Measurements from ENCODE around the gene AGBL3. TPM values are rescaled to one million over a fixed set of nuclear protein-coding genes. Genes with fewer than 3 reads are reported as not detected.

The AGBL3 gene
- total and polyA plus RNA-seq, 7 donors = 0.23 to 3.1 (median 0.95) TPM

- DNase-seq = no peak
- H3K4me1 ChIP-seq = peaks cover 0 to 21% (median 6%) of the 10 kb centered on the region in 4 donors
- no peak for TF ChIP-seq EP300 (IDR thresholded peaks at IDR 0.05)
- TF ChIP-seq POLR2A (IDR thresholded peaks at IDR 0.05) = no peak
- no peak for TF ChIP-seq CTCF (IDR thresholded peaks at IDR 0.05)
- TF ChIP-seq POLR2AphosphoS5 (IDR thresholded peaks at IDR 0.05) = no peak
- H3K27me3 ChIP-seq = no peaks in the 10 kb centered on the region
- H3K36me3 ChIP-seq = peaks cover 0 to 16% (median 0%) of the 10 kb centered on the region in 4 donors
- intact Hi-C loops (cut with DNase I) = no loop called here
- H3K9me3 ChIP-seq = no peaks in the 10 kb centered on the region
- H3K27ac ChIP-seq = peak overlapping the region in 3 of 4 donors; percentile 1 to 10 (median 9)
- WGBS, 2 donors = 72 to 84% methylated on average over 6 of the region's 6 CpGs
- H3K4me3 ChIP-seq = no peak overlapping the region
Measured at GRCh38 chr7:134992626-134993179, 6.4 kb downstream of the AGBL3 start.

GRCh38 chr7:134993877-134994456, 7.7 kb downstream of the AGBL3 start:
- Histone ChIP-seq H3K27me3 (no peaks in the 10 kb centered on the region), H3K9me3 (no peaks in the 10 kb centered on the region), H3K4me1 (peaks cover 0 to 16% (median 4%) of the 10 kb centered on the region in 4 donors), H3K27ac (no peak overlapping the region), H3K4me3 (no peak overlapping the region), H3K36me3 (peaks cover 0 to 16% (median 0%) of the 10 kb centered on the region in 4 donors)
- intact Hi-C loops (cut with DNase I) = no loop called here
- TF ChIP-seq POLR2AphosphoS5 (IDR thresholded peaks at IDR 0.05) (no peak), CTCF (IDR thresholded peaks at IDR 0.05) (no peak), POLR2A (IDR thresholded peaks at IDR 0.05) (no peak)
- WGBS, 2 donors = 89 to 91% methylated on average over 2 of the region's 2 CpGs
- no peak for DNase-seq

GRCh38 chr7:134995239-134996096, 9.2 kb downstream of the AGBL3 start:
- DNase-seq = no peak
- H3K27ac ChIP-seq = peak overlapping the region in 3 of 4 donors; percentile 15 to 38 (median 32)
- no peaks in the 10 kb centered on the region for H3K27me3 ChIP-seq
- WGBS, 2 donors = 64 to 69% methylated on average over 6 of the region's 6 CpGs
- H3K36me3 ChIP-seq = peaks cover 0 to 16% (median 0%) of the 10 kb centered on the region in 4 donors
- intact Hi-C loops (cut with DNase I) = no loop called here
- TF ChIP-seq POLR2AphosphoS5 (IDR thresholded peaks at IDR 0.05) (no peak), CTCF (IDR thresholded peaks at IDR 0.05) (no peak)
- no peak overlapping the region for H3K4me3 ChIP-seq
- H3K4me1 ChIP-seq = peaks cover 0 to 16% (median 4%) of the 10 kb centered on the region in 4 donors
- no peaks in the 10 kb centered on the region for H3K9me3 ChIP-seq

- no peak overlapping the region for H3K4me3 ChIP-seq
- intact Hi-C loops (cut with DNase I) = no loop called here
- H3K27me3 ChIP-seq = no peaks in the 10 kb centered on the region
- TF ChIP-seq POLR2A (IDR thresholded peaks at IDR 0.05) = no peak
- peak in 1 of 4 donors; percentile 7 for TF ChIP-seq POLR2AphosphoS5 (IDR thresholded peaks at IDR 0.05)
- TF ChIP-seq EP300 (IDR thresholded peaks at IDR 0.05) = no peak
- TF ChIP-seq CTCF (IDR thresholded peaks at IDR 0.05) = no peak
- H3K36me3 ChIP-seq = peaks cover 0 to 16% (median 0%) of the 10 kb centered on the region in 4 donors
- H3K4me1 ChIP-seq = peaks cover 0 to 16% (median 4%) of the 10 kb centered on the region in 4 donors
- 63 to 82% methylated on average over 2 of the region's 2 CpGs for WGBS, 2 donors
- peak overlapping the region in 2 of 4 donors; percentile 26 to 38 for H3K27ac ChIP-seq
- H3K9me3 ChIP-seq = no peaks in the 10 kb centered on the region
- no peak for DNase-seq
Measured at GRCh38 chr7:134996097-134996550, 9.8 kb downstream of the AGBL3 start.

Data from sigmoid colon (tissue), 7 donors.